ENCODE data around the gene PATE4.
"Not testable (repeated sequence)": the region's sequence is repeated elsewhere in the genome, so short reads cannot be mapped to it uniquely, and the experiment has no call there.

The PATE4 gene

GRCh38 chr11:125833016-125833415 is at the start of gene PATE4:
PATE4 (plus strand) TSS chr11:125833316; CDS start chr11:125833360, 44 bp downstream.
- DNase-seq = no peak

- no peak for DNase-seq
Observed at GRCh38 chr11:125784678-125785077, 48.4 kb upstream of the PATE4 start.

GRCh38 chr11:125787827-125788226 is 45.3 kb upstream of the PATE4 start, which contains the start of gene PATE3:
PATE3 (plus strand) TSS chr11:125788127; CDS start chr11:125788152, 25 bp downstream.
- DNase-seq = no peak

- no peak for DNase-seq
Observed at GRCh38 chr11:125790825-125791224, 42.3 kb upstream of the PATE4 start.

GRCh38 chr11:125797641-125798040 is 35.5 kb upstream of the PATE4 start:
- no peak for DNase-seq

GRCh38 chr11:125799808-125800207 is 33.3 kb upstream of the PATE4 start:
- no peak for DNase-seq

- DNase-seq = no peak
Observed at GRCh38 chr11:125802387-125802786, 30.7 kb upstream of the PATE4 start.

GRCh38 chr11:125807909-125808308 is 25.2 kb upstream of the PATE4 start:
- no peak for DNase-seq

GRCh38 chr11:125835748-125836147 is 2.6 kb downstream of the PATE4 start:
- no peak for DNase-seq

- DNase-seq = no peak
Observed at GRCh38 chr11:125842321-125842948, 9.3 kb downstream of the PATE4 start.

- DNase-seq = no peak
Observed at GRCh38 chr11:125846188-125846587, 13.1 kb downstream of the PATE4 start.

- DNase-seq = not testable (repeated sequence)
Observed at GRCh38 chr11:125857670-125858069, 24.6 kb downstream of the PATE4 start.

GRCh38 chr11:125862786-125863185 is 29.7 kb downstream of the PATE4 start:
- not testable (repeated sequence) for DNase-seq

GRCh38 chr11:125865354-125865753 is 32.2 kb downstream of the PATE4 start:
- DNase-seq = not testable (repeated sequence)

- DNase-seq = peak; percentile 46
Observed at GRCh38 chr11:125869521-125869920, 36.4 kb downstream of the PATE4 start.

GRCh38 chr11:125871391-125872137 is 38.4 kb downstream of the PATE4 start:
- DNase-seq = peak; percentile 68

GRCh38 chr11:125872138-125872491 is 39.0 kb downstream of the PATE4 start:
- peak; percentile 36 for DNase-seq

- DNase-seq = no peak
Observed at GRCh38 chr11:125873881-125874555, 40.9 kb downstream of the PATE4 start.

- DNase-seq = peak; percentile 88
Observed at GRCh38 chr11:125874556-125875124, 41.5 kb downstream of the PATE4 start.

- no peak for DNase-seq
Observed at GRCh38 chr11:125881291-125881690, 48.2 kb downstream of the PATE4 start.

GRCh38 chr11:125883375-125883774 is 50.3 kb downstream of the PATE4 start:
- DNase-seq = no peak

- DNase-seq = no peak
Observed at GRCh38 chr11:125886997-125887372, 53.9 kb downstream of the PATE4 start.
